HG03575 (cell line): Measurements from ENCODE around the gene CAPN2.

Experiments
- ATAC-seq: cut with Tn5 transposase; IDR thresholded peaks from one replicate; pipeline ENCODE4 v1.9.1; 2021; ENCODE audit not compliant: unreplicated experiment, insufficient number of reproducible peaks, low FRiP score; ENCODE audit errors: extremely low read depth

CAPN2 gene

DNA sequence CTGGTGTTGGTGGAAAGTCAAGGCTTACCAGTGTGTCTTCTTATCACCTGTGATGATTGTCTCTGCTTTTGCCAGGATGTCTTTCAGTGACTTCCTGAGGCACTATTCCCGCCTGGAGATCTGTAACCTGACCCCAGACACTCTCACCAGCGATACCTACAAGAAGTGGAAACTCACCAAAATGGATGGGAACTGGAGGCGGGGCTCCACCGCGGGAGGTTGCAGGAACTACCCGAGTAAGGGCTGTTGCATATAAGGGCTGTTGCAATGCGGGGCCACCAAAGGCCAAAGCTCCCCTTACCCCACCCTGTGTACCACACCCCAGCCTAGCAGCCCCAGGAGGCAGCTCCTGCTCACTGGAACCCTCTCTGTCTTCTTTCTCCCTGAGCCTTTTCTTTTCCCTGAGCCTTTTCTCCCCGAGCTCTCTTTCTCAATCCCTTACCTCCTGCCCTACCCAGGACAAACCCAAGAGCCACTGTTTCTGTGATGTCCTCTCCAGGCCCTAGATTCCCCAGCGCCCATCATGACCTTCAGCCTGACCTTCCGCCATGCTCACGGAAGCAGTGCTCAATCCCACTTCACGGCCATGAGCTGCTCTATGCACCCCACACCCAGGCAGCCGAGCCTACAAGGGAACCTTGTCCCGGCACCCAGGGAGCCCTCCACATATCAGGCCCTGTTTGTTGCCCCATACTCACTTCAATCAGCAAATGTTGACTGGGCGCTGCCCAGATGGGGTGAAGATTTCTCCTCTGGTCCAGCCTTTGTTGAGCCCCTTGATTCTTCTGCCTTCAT is 40.6 kb downstream of the CAPN2 start:
- no peak for ATAC-seq

- ATAC-seq, result no peak
Observed at GRCh38 chr1:223754681-223755431, 42.5 kb downstream of the CAPN2 start.

DNA sequence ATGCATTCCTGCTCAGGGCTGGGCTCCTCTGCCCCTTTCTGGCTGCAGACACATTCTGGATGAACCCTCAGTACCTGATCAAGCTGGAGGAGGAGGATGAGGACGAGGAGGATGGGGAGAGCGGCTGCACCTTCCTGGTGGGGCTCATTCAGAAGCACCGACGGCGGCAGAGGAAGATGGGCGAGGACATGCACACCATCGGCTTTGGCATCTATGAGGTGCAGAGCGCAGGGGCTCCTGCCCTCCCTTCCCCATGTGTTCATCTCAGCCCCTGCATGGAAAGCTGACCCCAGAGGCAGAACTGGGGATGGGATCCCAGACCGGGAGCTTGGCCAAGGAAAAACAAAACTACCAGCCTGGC is 43.1 kb downstream of the CAPN2 start:
- ATAC-seq, result no peak

GRCh38 chr1:223755992-223756775 is 43.8 kb downstream of the CAPN2 start:
- ATAC-seq, result no peak

DNA sequence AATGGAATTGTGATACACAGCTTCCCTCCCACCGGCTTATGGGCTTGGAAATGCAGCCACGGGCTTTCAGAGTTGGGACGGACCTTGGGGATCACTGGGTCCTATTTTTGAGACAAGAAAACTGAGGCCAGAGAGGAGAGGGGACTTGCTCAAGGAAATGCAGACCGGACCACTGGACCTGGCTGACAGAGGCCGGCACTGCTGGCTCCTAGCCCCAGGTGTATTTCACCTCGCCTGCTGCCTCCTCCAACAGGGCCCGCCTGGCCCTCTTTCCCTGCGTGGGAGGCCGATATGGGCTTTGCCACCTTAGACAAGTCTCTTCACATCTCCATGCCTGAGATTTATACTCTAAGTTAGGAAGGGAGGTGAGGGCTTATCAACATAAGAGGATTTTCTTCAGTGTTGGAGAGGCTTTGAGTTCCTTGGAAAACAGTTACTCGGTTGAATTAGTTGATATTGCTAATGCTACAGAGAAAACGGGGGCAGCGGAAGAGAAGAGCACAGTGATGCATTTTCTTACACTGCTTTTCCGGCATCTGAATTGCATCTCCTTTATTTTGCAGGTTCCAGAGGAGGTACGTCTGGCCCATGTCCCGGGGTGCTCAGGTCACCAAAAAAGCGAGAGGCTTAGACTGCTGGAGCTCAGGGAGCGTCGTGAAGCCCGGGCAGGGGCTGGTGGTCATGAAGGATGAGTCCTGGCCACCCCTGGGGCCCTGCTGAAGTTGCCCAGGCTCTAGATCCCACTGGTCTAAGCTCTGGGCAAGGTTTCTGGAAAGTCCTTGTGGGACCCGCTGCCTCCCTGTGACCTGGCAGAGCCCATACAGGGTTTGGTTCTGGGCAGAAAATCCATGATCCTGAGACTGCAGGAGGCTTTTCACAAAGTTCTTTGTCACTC is 44.7 kb downstream of the CAPN2 start:
- no peak for ATAC-seq

DNA sequence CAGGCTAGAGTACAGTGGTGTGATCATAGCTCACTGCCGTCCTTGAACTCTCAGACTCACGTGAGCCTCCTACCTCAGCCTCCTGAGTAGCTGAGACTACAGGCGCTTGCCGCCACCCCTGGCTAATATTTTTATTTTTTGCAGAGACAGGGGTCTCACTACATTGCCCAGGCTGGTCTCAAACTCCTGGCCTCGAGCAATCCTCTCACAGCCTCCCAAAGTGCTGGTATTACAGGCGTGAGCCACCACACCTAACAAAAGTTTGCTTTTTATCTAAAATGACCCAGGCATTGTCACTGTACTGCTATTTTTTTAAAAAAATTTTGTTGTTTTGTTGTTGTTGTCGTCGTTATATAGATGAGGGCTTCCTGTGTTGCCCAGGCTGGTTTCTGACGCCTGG is 46.4 kb downstream of the CAPN2 start:
- no peak for ATAC-seq

GRCh38 chr1:223759273-223759672 is 46.9 kb downstream of the CAPN2 start:
- no peak for ATAC-seq

GRCh38 chr1:223760833-223761232 is 48.5 kb downstream of the CAPN2 start:
- ATAC-seq, result no peak

DNA sequence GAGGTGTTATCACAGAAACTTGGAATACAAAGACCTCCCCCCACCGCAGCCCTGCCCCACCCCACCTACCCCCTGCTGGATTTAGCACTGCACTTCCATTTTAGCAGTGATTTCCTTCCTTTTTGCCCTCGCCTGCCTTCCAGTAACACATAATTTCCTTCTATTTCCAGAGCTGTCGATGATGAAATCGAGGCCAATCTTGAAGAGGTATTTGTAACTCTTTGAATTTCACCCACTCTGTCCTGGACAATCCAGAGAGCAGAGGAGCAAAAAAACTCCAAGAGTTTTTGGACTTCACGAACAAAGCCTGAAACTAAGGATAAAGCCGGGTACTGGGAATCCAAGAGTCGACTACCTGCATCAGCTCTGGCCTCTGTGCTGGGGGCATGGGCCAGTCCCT is 49.1 kb downstream of the CAPN2 start:
- no peak for ATAC-seq

- no peak for ATAC-seq
Observed at GRCh38 chr1:223763251-223763650, 50.9 kb downstream of the CAPN2 start.

DNA sequence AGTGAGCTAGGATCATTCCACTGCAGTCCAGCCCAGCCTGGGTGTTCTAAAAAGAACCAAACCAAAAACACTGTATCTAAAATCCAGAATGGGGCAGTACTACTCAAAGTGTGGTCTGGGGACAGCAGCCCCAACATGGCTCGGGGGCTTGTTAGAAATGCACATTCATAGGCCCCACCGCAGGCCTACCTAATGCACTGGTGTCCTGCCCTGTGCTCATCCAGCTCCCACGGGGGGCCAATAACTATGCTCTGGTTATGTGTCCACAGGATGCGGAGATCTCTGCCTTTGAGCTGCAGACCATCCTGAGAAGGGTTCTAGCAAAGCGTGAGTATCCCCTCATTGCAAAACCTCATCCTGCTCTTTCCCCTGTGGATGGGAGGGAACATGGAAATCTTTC is 51.5 kb downstream of the CAPN2 start:
- ATAC-seq, result no peak

DNA sequence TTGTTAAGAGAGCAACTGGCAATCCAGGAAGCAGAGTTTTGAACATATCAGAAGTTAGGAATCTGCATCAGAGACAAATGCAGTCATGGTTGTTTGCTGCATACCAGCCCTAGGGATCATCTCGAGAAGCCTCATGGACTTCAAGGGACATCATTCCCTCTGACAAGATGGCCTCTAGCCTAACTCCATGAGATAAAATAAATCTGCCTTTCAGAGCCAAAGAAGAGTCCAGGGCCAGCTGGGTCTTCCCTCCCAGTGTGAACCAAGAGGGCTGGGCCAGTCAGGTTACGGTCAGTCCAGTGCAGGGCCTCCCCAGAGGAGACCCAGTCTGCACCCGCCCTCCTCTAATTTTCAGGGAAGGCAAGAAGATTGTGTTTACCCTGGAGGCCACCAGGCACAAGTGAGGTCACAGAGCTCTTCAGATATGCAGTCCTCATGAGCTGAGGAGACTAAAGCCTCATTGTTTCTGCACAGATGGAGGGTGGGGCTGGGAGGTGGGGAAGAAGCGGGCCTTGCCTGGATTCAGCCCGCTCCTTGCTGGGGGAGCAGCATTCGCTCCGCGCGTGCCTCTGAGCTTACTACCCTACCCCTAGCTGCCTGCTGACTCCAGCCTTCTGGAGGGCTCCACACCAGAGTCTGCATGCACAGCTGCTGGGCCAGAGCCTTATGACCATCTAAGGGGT is 52.8 kb downstream of the CAPN2 start:
- ATAC-seq, result no peak

DNA sequence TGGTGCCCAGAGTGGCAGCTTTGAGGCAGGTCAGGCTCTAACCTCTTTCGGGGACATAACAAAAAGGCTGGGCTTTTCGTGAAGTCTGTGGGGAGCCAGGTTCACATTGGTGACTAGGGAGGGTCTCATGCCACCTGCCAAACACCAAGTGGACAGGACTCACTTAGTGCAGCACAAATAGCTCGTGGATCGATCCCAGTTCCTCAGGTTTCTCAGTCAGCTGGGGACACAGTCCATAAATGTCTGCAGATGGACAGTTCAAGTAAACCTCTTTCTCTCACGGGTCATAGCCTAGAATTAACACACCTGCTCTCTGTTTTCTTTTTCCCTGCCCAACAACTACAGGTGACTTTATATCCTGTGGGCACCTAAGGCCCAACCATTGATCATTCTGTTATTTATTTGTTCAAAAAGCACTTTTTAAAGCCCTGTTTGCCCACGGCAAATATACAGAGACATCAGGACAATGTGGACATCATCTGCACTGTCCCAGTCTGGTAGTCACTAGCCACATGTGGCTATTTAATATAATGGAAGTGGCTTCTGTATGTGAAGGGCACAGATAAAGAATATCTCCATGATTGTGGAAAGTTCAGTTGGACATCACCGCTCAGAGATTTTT is 53.5 kb downstream of the CAPN2 start:
- no peak for ATAC-seq

DNA sequence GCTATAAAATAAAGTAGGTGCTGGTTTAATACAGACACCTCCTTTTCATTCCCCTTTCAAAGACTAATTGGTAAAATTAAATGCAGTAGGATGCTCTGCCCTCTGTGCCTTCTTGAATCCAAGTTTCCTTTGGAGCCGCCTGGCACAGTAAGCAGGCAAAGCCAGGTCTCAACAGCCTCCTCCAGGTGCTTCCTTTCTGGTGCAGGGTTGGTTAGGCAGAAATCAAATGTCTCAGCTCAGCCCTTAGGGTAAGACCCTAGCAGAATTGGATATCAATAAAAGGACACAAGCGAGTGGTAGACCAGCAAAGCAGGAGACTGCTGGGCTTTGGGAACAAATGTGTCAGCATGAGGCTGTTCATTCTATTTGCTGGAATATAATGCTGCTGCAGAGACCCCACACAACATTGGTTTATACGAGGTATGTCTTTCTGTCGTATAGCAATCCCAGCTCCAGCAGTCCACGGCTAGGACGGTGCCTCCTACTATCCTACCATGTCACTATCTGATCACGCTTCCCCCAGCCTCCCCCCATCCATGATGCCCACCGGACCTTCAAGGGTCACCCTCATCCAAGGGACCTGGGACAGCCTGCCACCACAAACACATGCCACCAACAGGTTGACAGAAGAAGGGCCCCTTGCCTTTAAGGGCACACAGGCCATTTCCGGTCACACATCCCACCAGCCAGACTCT is 58.4 kb downstream of the CAPN2 start:
- ATAC-seq, result no peak

DNA sequence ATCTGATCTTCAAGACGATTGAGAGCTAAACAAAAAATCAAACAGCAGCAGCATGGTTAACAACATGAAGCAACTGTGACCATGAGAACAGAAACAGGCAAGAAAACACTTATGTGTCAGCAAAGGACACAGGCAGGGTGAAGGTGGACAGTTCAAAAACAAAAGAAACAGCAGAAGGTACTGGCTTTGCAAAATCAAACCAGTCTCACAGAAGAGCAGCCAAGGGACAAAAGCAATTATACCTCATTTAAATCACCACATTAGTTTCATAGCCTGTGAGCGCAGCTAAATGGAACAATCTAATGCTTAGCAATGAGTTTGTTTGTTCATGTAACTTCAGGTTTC is 59.1 kb downstream of the CAPN2 start:
- no peak for ATAC-seq

DNA sequence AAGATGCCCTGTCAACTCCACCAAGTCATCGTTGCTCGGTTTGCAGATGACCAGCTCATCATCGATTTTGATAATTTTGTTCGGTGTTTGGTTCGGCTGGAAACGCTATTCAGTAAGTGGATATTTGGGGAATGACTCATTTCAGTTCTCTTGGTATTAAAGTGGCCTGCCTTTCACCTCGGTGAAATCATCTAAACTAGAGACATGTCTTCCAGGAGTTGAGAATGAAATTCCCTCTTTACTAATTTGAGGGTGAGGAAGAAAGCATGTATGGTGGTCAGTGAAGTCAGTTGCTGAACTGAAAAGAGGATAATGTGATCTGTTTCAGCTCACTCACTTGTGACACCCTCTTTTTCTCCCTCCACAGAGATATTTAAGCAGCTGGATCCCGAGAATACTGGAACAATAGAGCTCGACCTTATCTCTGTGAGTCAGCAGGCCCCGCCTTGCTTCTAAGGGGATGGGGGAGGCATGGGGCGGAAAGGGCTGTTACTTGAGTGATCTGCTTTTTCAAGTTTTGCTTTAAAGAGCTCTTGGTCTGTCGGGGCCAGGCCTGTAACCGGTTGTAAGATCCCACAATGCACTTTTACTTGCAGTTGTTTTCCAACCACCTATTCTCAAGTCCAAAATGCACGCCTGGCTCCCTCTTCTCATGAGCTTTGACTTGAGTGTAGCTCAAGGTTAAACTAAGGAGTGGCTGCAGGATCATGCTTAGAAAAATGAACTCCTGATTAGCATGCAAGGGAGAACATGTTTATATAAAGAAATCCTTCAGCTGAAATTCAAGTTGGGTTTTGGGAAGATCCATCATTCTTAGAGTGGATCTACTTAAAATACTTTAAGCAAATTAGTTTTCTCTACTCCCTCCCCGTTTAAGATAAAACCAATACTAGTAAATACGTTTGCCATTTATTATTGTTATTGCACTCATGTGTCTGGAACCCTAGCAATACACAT is 59.8 kb downstream of the CAPN2 start:
- no peak for ATAC-seq

GRCh38 chr1:223772771-223773160 is 60.4 kb downstream of the CAPN2 start:
- no peak for ATAC-seq
